Ovary (tissue), 9 donors: Measurements from ENCODE around the gene KRTAP12-1. TPM values are rescaled to one million over a fixed set of nuclear protein-coding genes. Genes with fewer than 3 reads are reported as not detected.

ENCODE experiments used
- DNase-seq, 5 donors: peaks; one replicate each; pipeline ENCODE4 v3.0.0-alpha.2; 2019 to 2020
- H3K27ac ChIP-seq, 2 donors: fragments of 200-600 bp; one replicate each; pipeline versions ENCODE4 v1.5.1 to v1.8.0; 2019 to 2022
- H3K27me3 ChIP-seq: fragments of 200-600 bp; one replicate; pipeline ENCODE4 v1.8.0; 2022
- H3K36me3 ChIP-seq: fragments of 200-600 bp; sonication (generic); one replicate; pipeline ENCODE4 v1.5.1; 2019
- H3K4me1 ChIP-seq: one replicate; pipeline ENCODE4 v1.8.1; 2013; ENCODE audit warnings: mild to moderate bottlenecking, moderate library complexity; ENCODE audit not compliant: insufficient read depth
- H3K4me3 ChIP-seq: fragments of 200-600 bp; sonication (generic); one replicate; pipeline ENCODE4 v1.5.1; 2017
- H3K9me3 ChIP-seq, 2 donors: fragments of 200-600 bp in 1 of 2; sonication (generic) in 1 of 2; one replicate each; pipeline versions ENCODE4 v1.5.1 to v1.8.1; 2013 to 2019; ENCODE audit warnings: mild to moderate bottlenecking in 1 of 2, moderate library complexity in 1 of 2
- CTCF ChIP-seq, 3 donors: fragments of 450-650 bp in 2 of 3; fragments of 200-600 bp in 1 of 3; IDR thresholded peaks; one replicate each; pipeline versions ENCODE4 v1.5.1 to v1.8.0; 2016 to 2022; ENCODE audit warnings: antibody characterized with exemption in 3 of 3, mild to moderate bottlenecking in 1 of 3
- EP300 ChIP-seq: sonication (generic); formaldehyde crosslinking; IDR thresholded peaks from one replicate; pipeline ENCODE4 v1.6.1; 2017; ENCODE audit warnings: antibody characterized with exemption
- POLR2A ChIP-seq: fragments of 450-650 bp; IDR thresholded peaks from one replicate; pipeline ENCODE4 v1.6.1; 2017; ENCODE audit warnings: antibody characterized with exemption, mild to moderate bottlenecking, moderate library complexity
- WGBS, 3 donors: extraction: QIAGEN DNeasy Blood & Tissue Kit in 1 of 3; methylation state at CpG; one replicate each; pipeline versions ENCODE4 v1.1.5 to v1.1.7; 2013 to 2017; 5-methylcytosine and 5-hydroxymethylcytosine counted together
- intact Hi-C, 4 donors: fragments of 100-400 bp; cut with DNase I; formaldehyde crosslinking; loops; one replicate each; pipeline versions ENCODE4 v1.11.0 to v1.15.1; 2022 to 2023
- polyA plus RNA-seq, 2 donors: library from polyadenylated mRNA; stranded (reverse); fragments of 200-250 nt in 1 of 2; fragments of 350-450 nt in 1 of 2; fragmentation: Illumina TruSeq in 1 of 2; extraction: RNeasy Lipid Tissue Mini Kit (QIAGEN cat#74804) in 1 of 2; gene quantifications; one replicate each; pipeline ENCODE4 v1.2.3, GENCODE V29; 2013 to 2014
- total RNA-seq, 7 donors: library from RNA; depleted of rRNA in 2 of 7; stranded (reverse); fragments of >200 nt in 2 of 7; fragmentation: NEBNext Ultra II Directional in 3 of 7; extraction: Animal tissue kit (Norgen Biotek cat#: 25700) in 3 of 7; gene quantifications; one replicate each; pipeline versions ENCODE4 v1.1.0 to v1.2.4, GENCODE V29; 2016 to 2023
- donor health status: DM: no; HTN: no; CAD: no; lungs with moderate emphysema.
- donor health status: DM: no; HTN: no; CAD: no.
- donor health status: Bipolar disorder and iron deficiency.
- donor health status: DM: yes; HTN: yes; CAD: no.
- donor health status: DM: no; HTN: no; CAD: no.
- donor health status: DM: yes; HTN: yes; CAD: no.

KRTAP12-1 gene
- total and polyA plus RNA-seq, 9 donors = not detected

GRCh38 chr21:44681152-44681551 lies 811 bp downstream of the KRTAP12-1 start:
- Histone ChIP-seq H3K4me3 (no peak overlapping the region), H3K36me3 (no peaks in the 10 kb centered on the region), H3K4me1 (no peaks in the 10 kb centered on the region), H3K27ac (no peak overlapping the region), H3K27me3 (no peaks in the 10 kb centered on the region), H3K9me3 (no peaks in the 10 kb centered on the region)
- 79 to 88% (median 85%) methylated on average over 11 of the region's 11 CpGs for WGBS, 3 donors
- no peak for DNase-seq
- intact Hi-C loops = no loop called here
- TF ChIP-seq POLR2A = no peak
- TF ChIP-seq CTCF (IDR thresholded peaks at IDR 0.05) = no peak
- TF ChIP-seq EP300 = no peak

GRCh38 chr21:44677881-44678280 lies 4.1 kb downstream of the KRTAP12-1 start:
- H3K27me3 ChIP-seq = no peaks in the 10 kb centered on the region
- DNase-seq = no peak
- intact Hi-C loops = no loop called here

GRCh38 chr21:44671911-44672310 lies 10.1 kb downstream of the KRTAP12-1 start:
- no peaks in the 10 kb centered on the region for H3K4me1 ChIP-seq
- no peak for DNase-seq
- no peaks in the 10 kb centered on the region for H3K27me3 ChIP-seq
- WGBS, 3 donors = 90 to 97% (median 96%) methylated on average over 1 of the region's 1 CpG
- H3K36me3 ChIP-seq = no peaks in the 10 kb centered on the region
- no peaks in the 10 kb centered on the region for H3K9me3 ChIP-seq
- no peak overlapping the region for H3K4me3 ChIP-seq
- intact Hi-C loops = no loop called here
- no peak for TF ChIP-seq POLR2A
- no peak for TF ChIP-seq CTCF (IDR thresholded peaks at IDR 0.05)
- TF ChIP-seq EP300 = no peak
- H3K27ac ChIP-seq = no peak overlapping the region

More at GRCh38 chr21:44677881-44678280, 4.1 kb downstream of the KRTAP12-1 start:
- Histone ChIP-seq H3K9me3 (no peaks in the 10 kb centered on the region), H3K27ac (no peak overlapping the region), H3K4me1 (no peaks in the 10 kb centered on the region), H3K4me3 (no peak overlapping the region), H3K36me3 (no peaks in the 10 kb centered on the region)
- WGBS, 3 donors = 92 to 93% (median 92%) methylated on average over 13 of the region's 13 CpGs
- no peak for TF ChIP-seq CTCF (IDR thresholded peaks at IDR 0.05)
- TF ChIP-seq EP300 = no peak
- TF ChIP-seq POLR2A = no peak

- Histone ChIP-seq H3K36me3 (no peaks in the 10 kb centered on the region), H3K4me1 (no peaks in the 10 kb centered on the region), H3K27ac (no peak overlapping the region), H3K9me3 (no peaks in the 10 kb centered on the region), H3K27me3 (no peaks in the 10 kb centered on the region), H3K4me3 (no peak overlapping the region)
- DNase-seq = no peak
- intact Hi-C loops = no loop called here
- 57 to 83% (median 83%) methylated on average over 3 of the region's 3 CpGs for WGBS, 3 donors
- no peak for TF ChIP-seq EP300
- TF ChIP-seq CTCF (IDR thresholded peaks at IDR 0.05) = no peak
- TF ChIP-seq POLR2A = no peak
These were observed 11.1 kb downstream of the KRTAP12-1 start for GRCh38 chr21:44670642-44671432.
